Measurements from ENCODE around the gene NDUFV2.

The NDUFV2 gene

DNA sequence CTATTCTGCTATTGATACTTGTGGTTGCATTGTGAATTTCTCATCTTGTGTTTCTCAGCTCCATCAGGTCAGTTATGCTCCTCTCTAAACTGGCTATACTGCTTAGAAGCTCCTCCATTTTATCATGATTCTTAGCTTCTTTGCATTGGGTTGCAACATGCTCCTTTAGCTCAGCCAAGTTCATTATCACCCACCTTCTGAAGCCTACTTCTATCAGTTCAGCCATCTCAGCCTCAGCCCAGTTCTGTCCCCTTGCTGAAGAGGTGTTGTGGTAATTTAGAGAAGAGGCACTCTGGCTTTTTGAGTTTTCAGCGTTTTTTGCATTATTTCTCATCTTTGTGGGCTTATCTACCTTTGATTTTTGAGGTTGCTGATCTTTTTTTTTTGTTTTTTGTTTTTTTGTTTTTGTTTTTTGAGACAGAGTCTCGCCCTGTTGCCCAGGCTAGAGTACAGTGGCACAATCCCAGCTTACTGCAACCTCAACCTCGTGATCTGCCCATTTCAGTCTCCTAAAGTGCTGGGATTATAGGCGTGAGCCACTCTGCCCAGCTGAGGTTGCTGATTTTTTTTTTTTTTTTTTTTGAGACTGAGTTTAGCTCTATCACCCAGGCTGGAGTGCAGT is 70.1 kb downstream of the NDUFV2 start:
- DNase-seq (ENCODE audit: low read depth) = peak; percentile 16
- H3K4me3 ChIP-seq (ENCODE audit: low read depth, low read length) = no peak overlapping the region
- TF ChIP-seq MYC (IDR thresholded peaks at IDR 0.05; ENCODE audit: low read depth, low read length) (no peak), POLR2A (IDR thresholded peaks at IDR 0.05; ENCODE audit: extremely low read depth, insufficient read length) (no peak)
- TF ChIP-seq, protein P1, sequence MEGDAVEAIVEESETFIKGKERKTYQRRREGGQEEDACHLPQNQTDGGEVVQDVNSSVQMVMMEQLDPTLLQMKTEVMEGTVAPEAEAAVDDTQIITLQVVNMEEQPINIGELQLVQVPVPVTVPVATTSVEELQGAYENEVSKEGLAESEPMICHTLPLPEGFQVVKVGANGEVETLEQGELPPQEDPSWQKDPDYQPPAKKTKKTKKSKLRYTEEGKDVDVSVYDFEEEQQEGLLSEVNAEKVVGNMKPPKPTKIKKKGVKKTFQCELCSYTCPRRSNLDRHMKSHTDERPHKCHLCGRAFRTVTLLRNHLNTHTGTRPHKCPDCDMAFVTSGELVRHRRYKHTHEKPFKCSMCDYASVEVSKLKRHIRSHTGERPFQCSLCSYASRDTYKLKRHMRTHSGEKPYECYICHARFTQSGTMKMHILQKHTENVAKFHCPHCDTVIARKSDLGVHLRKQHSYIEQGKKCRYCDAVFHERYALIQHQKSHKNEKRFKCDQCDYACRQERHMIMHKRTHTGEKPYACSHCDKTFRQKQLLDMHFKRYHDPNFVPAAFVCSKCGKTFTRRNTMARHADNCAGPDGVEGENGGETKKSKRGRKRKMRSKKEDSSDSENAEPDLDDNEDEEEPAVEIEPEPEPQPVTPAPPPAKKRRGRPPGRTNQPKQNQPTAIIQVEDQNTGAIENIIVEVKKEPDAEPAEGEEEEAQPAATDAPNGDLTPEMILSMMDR (IDR thresholded peaks at IDR 0.05; ENCODE audit: low read depth, low read length) = no peak
- TF ChIP-seq, protein P2, sequence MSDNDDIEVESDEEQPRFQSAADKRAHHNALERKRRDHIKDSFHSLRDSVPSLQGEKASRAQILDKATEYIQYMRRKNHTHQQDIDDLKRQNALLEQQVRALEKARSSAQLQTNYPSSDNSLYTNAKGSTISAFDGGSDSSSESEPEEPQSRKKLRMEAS (IDR thresholded peaks at IDR 0.05; ENCODE audit: low read depth, low read length) = no peak

DNA sequence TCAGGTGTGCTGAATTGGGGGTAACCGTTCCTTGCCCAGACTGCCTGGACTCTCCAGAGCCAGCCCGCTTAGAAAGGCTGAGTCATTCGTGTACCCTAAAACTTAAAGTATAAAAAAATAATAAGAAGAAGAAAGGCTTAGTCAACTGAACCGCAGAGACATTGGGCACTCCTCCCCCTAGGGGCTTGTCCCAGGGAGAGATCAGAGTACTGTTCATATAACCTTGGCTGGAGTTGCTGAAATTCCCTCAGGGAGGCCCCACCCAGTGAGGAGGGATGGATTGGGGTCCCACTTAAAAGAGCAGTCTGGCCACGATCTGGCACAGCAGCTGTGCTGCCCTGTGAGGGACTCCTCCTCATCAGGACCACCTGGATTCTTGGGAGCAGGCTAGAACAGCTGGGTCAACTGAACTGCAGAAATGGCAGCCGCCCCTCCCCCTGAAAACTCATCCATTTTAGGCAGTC is 71.3 kb downstream of the NDUFV2 start:
- H3K4me3 ChIP-seq (ENCODE audit: low read depth, low read length) = no peak overlapping the region
- DNase-seq (ENCODE audit: low read depth) = peak; percentile 55
- TF ChIP-seq MYC (IDR thresholded peaks at IDR 0.05; ENCODE audit: low read depth, low read length) (no peak), POLR2A (IDR thresholded peaks at IDR 0.05; ENCODE audit: extremely low read depth, insufficient read length) (no peak)
- TF ChIP-seq, protein P2 (IDR thresholded peaks at IDR 0.05; ENCODE audit: low read depth, low read length) = no peak
- TF ChIP-seq, protein P1 (IDR thresholded peaks at IDR 0.05; ENCODE audit: low read depth, low read length) = no peak

DNA sequence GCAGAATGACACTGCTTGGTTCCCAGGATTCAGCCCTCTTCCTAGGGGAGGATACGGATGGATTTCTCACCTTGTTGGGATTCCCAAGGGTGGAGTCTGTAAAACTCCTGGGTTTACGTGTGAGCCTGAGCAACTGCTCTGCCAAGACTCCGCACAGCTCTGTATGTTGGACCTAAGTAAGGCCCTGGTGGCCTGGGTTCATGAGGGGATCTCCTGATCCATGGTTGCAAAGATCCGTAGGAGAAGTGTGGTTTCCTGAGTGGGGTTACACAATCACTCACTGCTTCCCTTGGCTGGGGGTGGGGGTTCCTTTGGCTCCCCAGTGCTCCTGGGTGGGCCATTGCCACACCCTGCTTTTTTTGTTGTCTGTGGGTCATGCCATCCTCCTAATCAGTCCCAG is 71.8 kb downstream of the NDUFV2 start:
- DNase-seq (ENCODE audit: low read depth) = peak; percentile 64
- TF ChIP-seq, protein P1 (IDR thresholded peaks at IDR 0.05; ENCODE audit: low read depth, low read length) = no peak
- TF ChIP-seq MYC (IDR thresholded peaks at IDR 0.05; ENCODE audit: low read depth, low read length) (no peak), POLR2A (IDR thresholded peaks at IDR 0.05; ENCODE audit: extremely low read depth, insufficient read length) (no peak)
- TF ChIP-seq, protein P2 (IDR thresholded peaks at IDR 0.05; ENCODE audit: low read depth, low read length) = no peak
- H3K4me3 ChIP-seq (ENCODE audit: low read depth, low read length) = no peak overlapping the region

DNA sequence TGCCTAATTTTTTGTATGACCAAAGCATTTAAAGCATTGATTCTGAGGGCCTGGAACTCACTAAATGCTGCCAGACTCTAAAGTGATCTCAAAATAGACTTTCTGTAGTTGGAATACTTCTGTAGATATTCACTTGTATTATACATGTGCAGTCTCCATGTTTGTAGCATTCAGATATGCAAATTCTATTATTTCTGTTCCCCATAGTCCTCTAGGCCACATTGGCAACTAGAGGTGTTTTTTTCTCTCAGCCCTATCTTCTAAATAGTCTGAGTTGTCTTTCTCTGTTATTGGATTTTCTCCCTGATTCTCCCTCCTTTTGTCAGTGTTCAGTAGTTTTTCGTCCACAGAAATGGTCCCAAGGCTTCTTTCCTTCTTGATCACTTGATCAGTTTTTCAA is 72.6 kb downstream of the NDUFV2 start:
- DNase-seq (ENCODE audit: low read depth) = no peak
- no peak for TF ChIP-seq POLR2A (IDR thresholded peaks at IDR 0.05; ENCODE audit: extremely low read depth, insufficient read length)
- TF ChIP-seq, protein P2 (IDR thresholded peaks at IDR 0.05; ENCODE audit: low read depth, low read length) = no peak
- TF ChIP-seq, protein P1 (IDR thresholded peaks at IDR 0.05; ENCODE audit: low read depth, low read length) = no peak
- TF ChIP-seq MYC (IDR thresholded peaks at IDR 0.05; ENCODE audit: low read depth, low read length) = no peak

DNA sequence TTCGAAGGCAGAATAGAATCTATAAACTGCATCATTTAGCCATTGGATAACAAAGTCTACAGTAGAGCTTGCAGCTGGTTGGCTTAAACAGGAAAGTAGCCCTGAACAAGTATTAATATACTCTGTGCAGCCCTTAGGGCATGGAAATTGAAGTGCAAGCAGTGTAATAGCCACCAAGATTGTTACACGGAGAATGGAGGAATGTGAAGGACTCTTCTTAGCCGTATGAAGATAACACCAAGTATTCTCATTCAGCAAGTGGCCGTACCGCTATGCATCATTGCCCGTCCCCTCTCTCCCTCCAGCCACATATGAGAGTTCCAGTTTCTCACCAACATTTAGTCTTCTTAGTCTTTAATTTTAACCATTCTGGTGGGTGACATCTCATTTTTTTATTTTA is 74.5 kb downstream of the NDUFV2 start:
- H3K4me3 ChIP-seq (ENCODE audit: low read depth, low read length) = no peak overlapping the region
- DNase-seq (ENCODE audit: low read depth) = no peak
- TF ChIP-seq POLR2A (IDR thresholded peaks at IDR 0.05; ENCODE audit: extremely low read depth, insufficient read length) (no peak), MYC (IDR thresholded peaks at IDR 0.05; ENCODE audit: low read depth, low read length) (no peak)
- TF ChIP-seq, protein P1 (IDR thresholded peaks at IDR 0.05; ENCODE audit: low read depth, low read length) = no peak
- TF ChIP-seq, protein P2 (IDR thresholded peaks at IDR 0.05; ENCODE audit: low read depth, low read length) = no peak

More for the DNA sequence above, 72.6 kb downstream of the NDUFV2 start:
- no peak overlapping the region for H3K4me3 ChIP-seq (ENCODE audit: low read depth, low read length)

Data from NB4 (cell line).